MG63 (cell line): ENCODE data around the gene ZCCHC9. TPM values are rescaled to one million over a fixed set of nuclear protein-coding genes. Genes with fewer than 3 reads are reported as not detected.
"Not testable (repeated sequence)": the region's sequence is repeated elsewhere in the genome, so short reads cannot be mapped to it uniquely, and the experiment has no call there.

Source experiments
- DNase-seq: peaks from one replicate; pipeline ENCODE4 v3.0.0-alpha.2; 2020
- H3K27me3 ChIP-seq: fragments of 250-450 bp; sonication (Bioruptor Pico); 2 replicates; pipeline ENCODE4 v1.5.1; 2020; ENCODE audit warnings: mild to moderate bottlenecking, moderate library complexity
- H3K36me3 ChIP-seq: fragments of 250-450 bp; sonication (Bioruptor Pico); 2 replicates; pipeline ENCODE4 v1.5.1; 2020; ENCODE audit warnings: mild to moderate bottlenecking, moderate library complexity
- H3K4me3 ChIP-seq: fragments of 250-450 bp; sonication (Bioruptor Pico); 2 replicates; pipeline ENCODE4 v1.5.1; 2020; ENCODE audit warnings: mild to moderate bottlenecking, moderate library complexity
- H3K9me3 ChIP-seq: fragments of 250-450 bp; sonication (Bioruptor Pico); 2 replicates; pipeline ENCODE4 v1.5.1; 2020; ENCODE audit warnings: mild to moderate bottlenecking, moderate library complexity
- total RNA-seq: library from RNA; depleted of rRNA; stranded (reverse); fragments of >200 nt; shearing (Covaris generic); gene quantifications from 2 replicates; pipeline ENCODE4 v1.2.3, GENCODE V29; 2014; ENCODE audit warnings: low replicate concordance

The ZCCHC9 gene
- total RNA-seq, 1 experiment from 2014 or later, result 31.3 TPM

DNA sequence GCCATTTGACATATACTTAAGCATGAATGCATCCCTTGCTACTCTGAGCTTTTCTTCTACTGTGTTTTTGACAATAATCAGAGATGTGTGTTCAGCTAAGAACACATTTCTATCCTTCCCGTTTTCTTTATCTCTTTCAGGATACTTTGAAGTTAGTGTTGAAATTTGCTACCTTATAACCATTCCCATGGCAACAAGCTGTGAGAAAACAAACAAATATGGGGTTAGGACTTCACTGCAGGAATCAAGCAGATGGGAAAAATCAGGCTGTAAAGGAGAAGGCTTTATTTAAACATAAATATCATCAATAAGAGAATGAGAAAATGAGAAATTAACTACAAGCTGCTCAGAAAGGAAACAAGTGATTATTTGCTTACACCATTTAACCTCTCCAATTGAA is 35.2 kb downstream of the ZCCHC9 start:
- no peaks in the 10 kb centered on the region for H3K27me3 ChIP-seq

DNA sequence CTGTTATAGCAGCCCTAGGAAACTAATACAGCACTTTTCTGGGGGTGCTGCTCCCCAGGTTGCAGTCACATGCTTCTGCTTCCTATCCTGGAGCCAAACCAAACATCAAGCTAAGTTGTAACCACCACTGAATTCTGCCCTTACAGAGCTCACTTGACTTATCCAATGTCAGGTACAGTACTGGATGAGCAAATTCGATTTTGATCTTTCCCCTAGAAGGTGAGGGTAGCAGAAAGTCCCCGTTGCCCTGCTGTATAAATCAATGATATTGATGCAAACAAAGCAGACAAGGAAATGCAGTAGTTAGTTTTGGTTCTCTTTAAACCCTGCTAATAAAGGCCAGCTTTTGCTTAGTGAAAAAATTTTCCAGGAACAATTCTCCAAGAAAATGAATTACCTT is 36.4 kb downstream of the ZCCHC9 start:
- no peak overlapping the region for H3K4me3 ChIP-seq
- H3K36me3 ChIP-seq, result no peaks in the 10 kb centered on the region
- no peaks in the 10 kb centered on the region for H3K9me3 ChIP-seq
- H3K27me3 ChIP-seq, result no peaks in the 10 kb centered on the region
- DNase-seq, result no peak

More for the DNA sequence above, 35.2 kb downstream of the ZCCHC9 start:
- DNase-seq, result no peak
- H3K4me3 ChIP-seq, result no peak overlapping the region
- H3K9me3 ChIP-seq, result no peaks in the 10 kb centered on the region
- no peaks in the 10 kb centered on the region for H3K36me3 ChIP-seq

GRCh38 chr5:81338213-81338612 is 36.8 kb downstream of the ZCCHC9 start:
- not testable (repeated sequence) for H3K9me3 ChIP-seq, H3K27me3 ChIP-seq, DNase-seq, H3K4me3 ChIP-seq, H3K36me3 ChIP-seq

GRCh38 chr5:81344736-81345135 is 43.3 kb downstream of the ZCCHC9 start:
- DNase-seq, result no peak
- Histone ChIP-seq H3K27me3 (no peaks in the 10 kb centered on the region), H3K9me3 (no peaks in the 10 kb centered on the region), H3K4me3 (no peak overlapping the region), H3K36me3 (no peaks in the 10 kb centered on the region)

DNA sequence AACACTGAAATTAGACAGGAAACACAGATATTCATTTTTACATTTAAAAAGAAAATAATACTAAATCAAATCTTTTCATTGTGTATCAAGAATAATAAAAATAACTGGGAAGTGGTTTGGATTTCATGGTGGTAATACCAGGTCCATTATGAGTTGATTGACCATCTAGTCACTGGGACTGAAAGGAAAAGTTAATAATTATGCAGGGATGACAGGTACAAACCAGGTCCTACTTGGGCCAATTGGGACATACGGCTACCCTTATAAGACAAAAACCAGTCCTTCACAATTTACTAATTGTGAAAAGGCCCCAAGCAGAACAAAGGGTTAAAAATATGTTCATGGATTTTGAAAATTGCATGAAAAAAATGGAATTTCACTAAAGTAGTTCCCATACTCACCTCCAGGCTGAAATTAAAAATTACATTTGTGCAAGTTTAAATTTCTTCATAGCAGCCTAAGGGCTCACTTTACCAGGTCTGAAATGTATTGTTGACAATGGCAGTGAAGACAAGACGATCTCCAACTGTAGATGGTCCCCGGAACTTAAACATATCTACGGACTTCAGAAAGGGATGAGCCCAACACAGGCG is 44.1 kb downstream of the ZCCHC9 start:
- Histone ChIP-seq H3K9me3 (no peaks in the 10 kb centered on the region), H3K36me3 (no peaks in the 10 kb centered on the region), H3K4me3 (no peak overlapping the region), H3K27me3 (no peaks in the 10 kb centered on the region)
- no peak for DNase-seq

DNA sequence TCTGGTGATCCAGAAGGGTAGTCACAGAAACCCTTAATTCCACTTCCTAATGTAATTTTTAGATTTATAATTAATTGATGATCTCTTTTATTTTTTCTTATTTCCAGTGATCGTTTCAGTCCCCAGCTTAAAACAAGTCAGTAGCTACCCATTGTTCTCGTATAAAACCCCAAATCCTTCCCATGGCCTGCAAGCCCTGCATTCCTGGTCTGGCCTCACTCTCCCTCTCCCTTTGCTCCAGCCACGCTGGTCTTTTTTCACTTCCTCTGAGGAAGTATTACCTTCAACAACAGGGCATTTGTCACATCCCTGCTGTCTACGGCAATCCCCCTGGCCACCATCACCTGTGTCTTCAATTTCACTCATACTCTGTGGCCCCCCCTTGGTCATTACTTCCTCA is 47.8 kb downstream of the ZCCHC9 start:
- DNase-seq, result no peak
- no peaks in the 10 kb centered on the region for H3K27me3 ChIP-seq
- H3K4me3 ChIP-seq, result no peak overlapping the region
- no peaks in the 10 kb centered on the region for H3K9me3 ChIP-seq
- H3K36me3 ChIP-seq, result no peaks in the 10 kb centered on the region

- no peak overlapping the region for H3K4me3 ChIP-seq
- H3K27me3 ChIP-seq, result no peaks in the 10 kb centered on the region
- no peaks in the 10 kb centered on the region for H3K9me3 ChIP-seq
- no peaks in the 10 kb centered on the region for H3K36me3 ChIP-seq
- no peak for DNase-seq
These were observed 49.1 kb downstream of the ZCCHC9 start for GRCh38 chr5:81350507-81350906.

DNA sequence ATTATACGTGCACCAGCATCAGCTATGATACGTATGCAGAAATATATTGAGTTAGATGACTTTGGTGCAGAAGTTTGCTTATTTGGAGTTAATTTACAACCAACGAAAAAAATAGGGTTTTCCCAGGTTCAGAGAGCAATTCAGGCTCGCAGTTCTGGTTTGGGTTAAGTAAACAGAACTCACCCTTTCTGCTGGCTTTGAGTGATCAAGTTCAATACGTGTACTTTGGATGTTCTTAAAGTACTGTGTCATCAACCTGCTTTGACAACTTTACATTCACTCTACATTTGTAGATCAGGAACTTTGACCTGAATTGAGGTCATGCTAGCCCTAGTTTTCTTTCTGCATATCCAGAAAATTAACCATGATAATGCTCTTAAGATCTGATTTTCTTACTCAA is 51.8 kb downstream of the ZCCHC9 start:
- no peak overlapping the region for H3K4me3 ChIP-seq
- no peaks in the 10 kb centered on the region for H3K9me3 ChIP-seq
- DNase-seq, result no peak
- H3K27me3 ChIP-seq, result no peaks in the 10 kb centered on the region
- no peaks in the 10 kb centered on the region for H3K36me3 ChIP-seq

DNA sequence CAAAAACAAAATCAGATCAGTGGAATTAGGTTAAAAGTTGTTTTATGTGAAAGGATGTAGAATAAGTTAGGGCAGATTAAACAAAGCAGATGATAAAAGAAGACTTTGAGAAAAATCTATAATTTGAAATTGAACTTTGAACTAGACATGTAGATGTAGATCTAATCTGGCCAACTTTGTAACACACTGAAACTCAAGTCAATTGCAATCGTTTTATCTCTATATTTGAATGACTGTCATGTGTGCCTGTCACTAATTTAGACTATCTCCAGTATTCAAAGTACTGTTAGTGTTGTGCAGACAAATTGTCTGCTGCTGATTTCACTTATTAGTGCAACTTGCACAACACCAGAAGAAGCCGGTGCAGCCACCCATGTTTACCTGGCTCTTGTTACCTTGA is 52.7 kb downstream of the ZCCHC9 start:
- H3K27me3 ChIP-seq, result no peaks in the 10 kb centered on the region
- no peaks in the 10 kb centered on the region for H3K9me3 ChIP-seq
- no peak for DNase-seq

DNA sequence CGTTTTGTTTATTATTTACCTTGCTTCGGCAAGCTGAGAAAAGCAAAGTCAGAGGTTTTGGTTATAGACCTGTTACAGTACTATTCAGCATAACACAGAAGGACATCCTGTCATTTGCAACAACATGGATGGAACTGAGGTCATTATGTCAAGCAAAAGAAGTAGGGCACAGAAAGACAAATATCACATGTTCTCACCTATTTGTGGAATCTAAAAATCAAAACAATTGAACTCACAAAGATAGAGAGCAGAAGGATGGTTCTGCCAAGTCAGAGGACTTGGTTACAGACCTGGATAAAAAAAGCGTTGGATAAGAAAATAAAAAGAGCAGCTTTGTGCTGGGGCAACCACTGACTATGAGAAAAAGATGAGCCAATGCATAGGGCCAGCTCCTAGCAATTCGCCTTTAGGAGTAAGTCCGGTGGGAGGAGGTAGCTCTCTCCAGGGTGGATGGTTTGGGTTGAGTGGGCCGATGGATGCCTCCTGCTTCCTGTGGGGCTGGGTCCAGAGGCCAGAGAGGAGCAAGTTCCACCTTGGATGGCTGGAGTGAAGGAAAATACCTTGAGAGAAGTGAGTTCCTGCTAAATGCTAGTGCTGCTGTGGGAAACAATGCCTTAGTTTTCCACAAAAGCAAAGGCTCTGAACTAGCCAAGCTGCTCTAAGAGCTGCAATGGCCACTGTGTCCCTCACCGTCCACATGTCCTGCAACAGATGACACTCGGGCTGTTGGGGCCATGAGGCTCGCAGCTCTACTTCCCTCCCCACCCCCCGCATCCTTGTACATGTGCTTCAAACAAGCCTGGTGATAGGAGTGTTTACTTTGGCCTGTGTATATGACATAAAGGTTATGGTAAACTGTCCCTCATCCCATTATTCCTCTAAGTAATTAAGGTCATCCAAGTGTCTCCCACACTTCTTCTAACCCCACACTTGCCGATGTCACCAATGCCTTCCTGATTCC is 54.2 kb downstream of the ZCCHC9 start:
- Histone ChIP-seq H3K36me3 (no peaks in the 10 kb centered on the region), H3K9me3 (no peaks in the 10 kb centered on the region), H3K4me3 (no peak overlapping the region), H3K27me3 (no peaks in the 10 kb centered on the region)
- no peak for DNase-seq

More for the DNA sequence above, 52.7 kb downstream of the ZCCHC9 start:
- H3K36me3 ChIP-seq, result no peaks in the 10 kb centered on the region
- H3K4me3 ChIP-seq, result no peak overlapping the region

DNA sequence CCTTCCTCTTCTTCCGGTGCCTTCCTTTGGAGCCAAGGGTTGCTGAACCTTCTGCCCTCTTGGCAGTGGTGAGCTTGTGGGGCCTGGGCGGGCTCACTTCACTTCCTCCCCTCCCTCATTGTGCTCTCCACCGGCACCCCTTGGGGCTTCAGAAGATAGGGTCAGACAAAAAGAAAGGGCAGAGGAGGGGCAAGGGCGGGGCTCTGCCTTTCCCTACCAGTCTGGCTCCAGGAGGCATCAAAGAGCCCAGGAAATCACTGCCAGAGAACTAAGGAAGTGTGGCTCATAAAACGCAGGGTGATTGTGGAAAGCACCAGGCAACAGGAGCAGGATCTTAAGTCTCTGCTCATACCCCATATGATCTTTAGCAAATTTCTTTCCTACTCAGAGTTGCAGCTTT is 57.7 kb downstream of the ZCCHC9 start:
- DNase-seq, result peak; percentile 15
- Histone ChIP-seq H3K9me3 (no peaks in the 10 kb centered on the region), H3K4me3 (no peak overlapping the region), H3K27me3 (no peaks in the 10 kb centered on the region), H3K36me3 (no peaks in the 10 kb centered on the region)

GRCh38 chr5:81359881-81360280 is 58.5 kb downstream of the ZCCHC9 start:
- DNase-seq, result no peak

GRCh38 chr5:81360640-81361039 is 59.3 kb downstream of the ZCCHC9 start:
- Histone ChIP-seq H3K9me3 (no peaks in the 10 kb centered on the region), H3K4me3 (no peak overlapping the region), H3K27me3 (no peaks in the 10 kb centered on the region), H3K36me3 (no peaks in the 10 kb centered on the region)
- no peak for DNase-seq

More at GRCh38 chr5:81359881-81360280, 58.5 kb downstream of the ZCCHC9 start:
- H3K36me3 ChIP-seq, result no peaks in the 10 kb centered on the region
- H3K27me3 ChIP-seq, result no peaks in the 10 kb centered on the region
- H3K4me3 ChIP-seq, result no peak overlapping the region
- H3K9me3 ChIP-seq, result no peaks in the 10 kb centered on the region

- no peak overlapping the region for H3K4me3 ChIP-seq
- H3K9me3 ChIP-seq, result no peaks in the 10 kb centered on the region
- H3K27me3 ChIP-seq, result no peaks in the 10 kb centered on the region
- no peak for DNase-seq
- H3K36me3 ChIP-seq, result no peaks in the 10 kb centered on the region
These were observed 60.2 kb downstream of the ZCCHC9 start for GRCh38 chr5:81361600-81361999.
